Rectal smooth muscle tissue (tissue), 1 donor: ENCODE results near the gene FCRL5.
"Not testable (repeated sequence)": the region's sequence is repeated elsewhere in the genome, so short reads cannot be mapped to it uniquely, and the experiment has no call there.

Experiments
- H3K27ac ChIP-seq: one replicate; pipeline ENCODE4 v1.7.0; 2013; ENCODE audit warnings: low read depth, low read length, inconsistent platforms
- H3K27me3 ChIP-seq: one replicate; pipeline ENCODE4 v1.7.0; 2013; ENCODE audit warnings: low read length; ENCODE audit not compliant: control insufficient read depth, insufficient read depth
- H3K36me3 ChIP-seq: one replicate; pipeline ENCODE4 v1.7.0; 2013; ENCODE audit warnings: low read length; ENCODE audit not compliant: control insufficient read depth, insufficient read depth
- H3K4me1 ChIP-seq: one replicate; pipeline ENCODE4 v1.7.0; 2013; ENCODE audit warnings: low read length; ENCODE audit not compliant: control insufficient read depth, insufficient read depth
- H3K4me3 ChIP-seq: one replicate; pipeline ENCODE4 v1.7.0; 2013; ENCODE audit warnings: low read length
- H3K9ac ChIP-seq: one replicate; pipeline ENCODE4 v1.7.0; 2013; ENCODE audit warnings: low read length

Gene FCRL5

GRCh38 chr1:157496121-157496526 is 56.2 kb downstream of the FCRL5 start:
- Histone ChIP-seq H3K4me3 (no peak overlapping the region), H3K27ac (no peak overlapping the region), H3K27me3 (no peaks in the 10 kb centered on the region), H3K36me3 (no peaks in the 10 kb centered on the region), H3K4me1 (no peaks in the 10 kb centered on the region), H3K9ac (no peak overlapping the region)

- no peaks in the 10 kb centered on the region for H3K4me1 ChIP-seq
- H3K27ac ChIP-seq: no peak overlapping the region
- no peak overlapping the region for H3K4me3 ChIP-seq
- H3K9ac ChIP-seq: no peak overlapping the region
- no peaks in the 10 kb centered on the region for H3K27me3 ChIP-seq
- no peaks in the 10 kb centered on the region for H3K36me3 ChIP-seq
These were observed 57.0 kb downstream of the FCRL5 start for GRCh38 chr1:157495285-157495684.

- Histone ChIP-seq H3K27ac (no peak overlapping the region), H3K4me1 (no peaks in the 10 kb centered on the region), H3K4me3 (no peak overlapping the region), H3K36me3 (no peaks in the 10 kb centered on the region), H3K9ac (no peak overlapping the region), H3K27me3 (no peaks in the 10 kb centered on the region)
These were observed 58.2 kb downstream of the FCRL5 start for GRCh38 chr1:157494093-157494492.

- Histone ChIP-seq H3K4me1 (no peaks in the 10 kb centered on the region), H3K4me3 (no peak overlapping the region), H3K27me3 (no peaks in the 10 kb centered on the region), H3K27ac (no peak overlapping the region), H3K9ac (no peak overlapping the region), H3K36me3 (no peaks in the 10 kb centered on the region)
These were observed 61.7 kb downstream of the FCRL5 start for GRCh38 chr1:157490467-157491165.

GRCh38 chr1:157488156-157488555 is 64.2 kb downstream of the FCRL5 start:
- H3K36me3 ChIP-seq: no peaks in the 10 kb centered on the region
- H3K4me3 ChIP-seq: no peak overlapping the region
- no peak overlapping the region for H3K27ac ChIP-seq
- no peak overlapping the region for H3K9ac ChIP-seq
- no peaks in the 10 kb centered on the region for H3K27me3 ChIP-seq
- H3K4me1 ChIP-seq: no peaks in the 10 kb centered on the region

GRCh38 chr1:157487504-157487903 is 64.8 kb downstream of the FCRL5 start:
- no peaks in the 10 kb centered on the region for H3K36me3 ChIP-seq
- no peaks in the 10 kb centered on the region for H3K4me1 ChIP-seq
- H3K27ac ChIP-seq: no peak overlapping the region
- no peak overlapping the region for H3K4me3 ChIP-seq
- H3K9ac ChIP-seq: no peak overlapping the region
- H3K27me3 ChIP-seq: no peaks in the 10 kb centered on the region

- Histone ChIP-seq H3K9ac (no peak overlapping the region), H3K27ac (no peak overlapping the region), H3K4me3 (no peak overlapping the region), H3K4me1 (no peaks in the 10 kb centered on the region), H3K27me3 (no peaks in the 10 kb centered on the region), H3K36me3 (no peaks in the 10 kb centered on the region)
These were observed 65.2 kb downstream of the FCRL5 start for GRCh38 chr1:157487096-157487495.

GRCh38 chr1:157486400-157486799 is 65.9 kb downstream of the FCRL5 start:
- not testable (repeated sequence) for H3K27ac ChIP-seq, H3K36me3 ChIP-seq, H3K27me3 ChIP-seq, H3K9ac ChIP-seq, H3K4me1 ChIP-seq, H3K4me3 ChIP-seq

GRCh38 chr1:157485793-157486192 is 66.5 kb downstream of the FCRL5 start:
- H3K27ac ChIP-seq: no peak overlapping the region

GRCh38 chr1:157484573-157484972 is 67.7 kb downstream of the FCRL5 start:
- Histone ChIP-seq H3K27me3 (no peaks in the 10 kb centered on the region), H3K4me3 (no peak overlapping the region), H3K27ac (no peak overlapping the region), H3K9ac (no peak overlapping the region), H3K36me3 (no peaks in the 10 kb centered on the region), H3K4me1 (no peaks in the 10 kb centered on the region)

More at GRCh38 chr1:157485793-157486192, 66.5 kb downstream of the FCRL5 start:
- H3K9ac ChIP-seq: no peak overlapping the region
- H3K4me3 ChIP-seq: no peak overlapping the region
- no peaks in the 10 kb centered on the region for H3K27me3 ChIP-seq
- H3K4me1 ChIP-seq: no peaks in the 10 kb centered on the region
- H3K36me3 ChIP-seq: no peaks in the 10 kb centered on the region

- H3K36me3 ChIP-seq: no peaks in the 10 kb centered on the region
- H3K4me3 ChIP-seq: no peak overlapping the region
- no peak overlapping the region for H3K27ac ChIP-seq
- no peaks in the 10 kb centered on the region for H3K4me1 ChIP-seq
- no peaks in the 10 kb centered on the region for H3K27me3 ChIP-seq
- H3K9ac ChIP-seq: no peak overlapping the region
These were observed 68.7 kb downstream of the FCRL5 start for GRCh38 chr1:157483635-157484034.

GRCh38 chr1:157482717-157483116 is 69.6 kb downstream of the FCRL5 start:
- no peaks in the 10 kb centered on the region for H3K36me3 ChIP-seq
- no peak overlapping the region for H3K27ac ChIP-seq
- no peak overlapping the region for H3K9ac ChIP-seq
- H3K27me3 ChIP-seq: no peaks in the 10 kb centered on the region
- no peak overlapping the region for H3K4me3 ChIP-seq
- no peaks in the 10 kb centered on the region for H3K4me1 ChIP-seq

GRCh38 chr1:157482174-157482573 is 70.1 kb downstream of the FCRL5 start:
- Histone ChIP-seq H3K27ac (no peak overlapping the region), H3K27me3 (no peaks in the 10 kb centered on the region), H3K36me3 (no peaks in the 10 kb centered on the region), H3K4me1 (no peaks in the 10 kb centered on the region), H3K4me3 (no peak overlapping the region), H3K9ac (no peak overlapping the region)
